Activated CD8-positive, alpha-beta memory T cell treated with anti-CD3 and anti-CD28 coated beads, Interleukin-2, amount 50 U/mL, for 24 hours (primary cell): Measurements from ENCODE around the gene CLASRP.
"Not testable (repeated sequence)": the region's sequence is repeated elsewhere in the genome, so short reads cannot be mapped to it uniquely, and the experiment has no call there.

Experiments used
- DNase-seq: peaks from one replicate; pipeline ENCODE4 v3.0.0-alpha.2; 2020; ENCODE audit errors: extremely low read depth

Gene CLASRP

DNA sequence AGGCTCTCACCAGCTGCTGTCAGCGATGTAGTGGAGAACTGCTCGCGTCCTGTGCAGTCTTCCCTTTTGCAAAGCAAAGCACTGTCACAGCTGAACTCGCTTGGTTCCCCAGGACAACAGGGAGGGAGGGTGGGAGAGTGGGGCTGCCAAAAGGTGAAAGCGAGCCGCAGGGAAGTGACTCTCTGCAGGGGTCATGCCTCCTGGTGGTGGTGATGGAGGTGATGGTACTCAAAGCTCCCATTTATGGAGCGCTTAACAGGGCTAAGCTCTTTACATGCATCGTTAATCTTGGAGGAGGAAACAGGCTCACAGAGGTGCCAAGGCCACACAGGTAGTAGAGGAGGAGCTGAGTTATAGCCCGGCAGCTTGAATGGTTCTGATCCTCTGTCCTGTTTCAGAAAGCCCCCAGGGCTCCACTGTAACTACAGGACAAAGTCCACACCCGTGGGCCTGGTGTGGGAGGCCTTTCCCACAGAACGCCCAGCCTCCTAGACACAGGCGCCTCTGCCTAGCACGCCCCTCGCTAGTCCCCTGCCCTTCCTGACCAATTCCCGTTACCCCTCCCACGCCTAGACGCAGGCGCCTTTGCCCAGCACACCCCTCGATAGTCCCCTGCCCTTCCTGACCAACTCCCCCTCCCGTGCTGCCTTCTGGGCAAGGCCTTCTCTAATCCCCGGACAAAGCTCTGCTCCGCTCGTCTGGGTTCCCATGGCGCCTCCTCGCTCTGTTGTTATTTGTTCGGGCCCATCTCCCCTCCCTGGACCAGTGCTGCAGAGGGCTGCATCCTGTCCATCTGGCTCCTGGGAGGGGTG, 64.9 kb downstream of the CLASRP start:
- DNase-seq = no peak

DNA sequence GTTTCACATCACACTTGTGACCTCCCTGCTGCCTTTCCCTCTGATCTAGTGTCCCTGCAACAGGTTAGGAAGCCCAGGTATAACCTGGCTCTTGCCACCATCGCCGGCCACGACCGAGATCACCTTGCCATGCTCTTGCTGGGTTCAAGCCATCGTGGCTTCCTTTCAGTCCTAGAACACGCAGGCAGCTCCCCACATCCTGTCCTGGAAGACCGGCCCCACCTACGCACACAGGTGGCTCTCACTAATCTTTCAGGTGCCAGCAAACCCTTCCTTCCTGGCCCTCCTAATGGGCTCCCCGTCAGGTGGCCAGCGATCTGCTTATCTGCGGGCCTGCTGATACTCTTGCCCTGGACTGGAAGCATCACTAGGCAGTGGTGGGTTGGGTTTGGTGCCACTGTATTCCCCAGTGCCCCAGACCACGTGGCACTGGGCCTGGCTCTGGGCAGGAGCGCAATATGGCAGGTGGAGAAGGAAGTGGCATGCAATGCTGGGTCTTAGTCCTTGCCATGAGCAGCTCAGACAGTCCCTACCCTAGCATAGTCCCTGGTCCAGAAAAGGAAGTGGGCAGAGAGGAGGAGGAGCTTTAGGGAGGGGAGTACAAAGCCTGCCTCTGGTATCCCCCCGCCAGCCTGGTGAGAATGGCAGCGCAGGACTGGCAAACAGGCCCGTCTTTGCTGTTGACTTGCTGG, 66.0 kb downstream of the CLASRP start:
- DNase-seq = no peak

GRCh38 chr19:45106363-45106762, 67.5 kb downstream of the CLASRP start:
- not testable (repeated sequence) for DNase-seq

GRCh38 chr19:45107621-45108150, 68.8 kb downstream of the CLASRP start:
- no peak for DNase-seq

- no peak for DNase-seq
Observed at GRCh38 chr19:45110851-45111266, 72.0 kb downstream of the CLASRP start.

DNA sequence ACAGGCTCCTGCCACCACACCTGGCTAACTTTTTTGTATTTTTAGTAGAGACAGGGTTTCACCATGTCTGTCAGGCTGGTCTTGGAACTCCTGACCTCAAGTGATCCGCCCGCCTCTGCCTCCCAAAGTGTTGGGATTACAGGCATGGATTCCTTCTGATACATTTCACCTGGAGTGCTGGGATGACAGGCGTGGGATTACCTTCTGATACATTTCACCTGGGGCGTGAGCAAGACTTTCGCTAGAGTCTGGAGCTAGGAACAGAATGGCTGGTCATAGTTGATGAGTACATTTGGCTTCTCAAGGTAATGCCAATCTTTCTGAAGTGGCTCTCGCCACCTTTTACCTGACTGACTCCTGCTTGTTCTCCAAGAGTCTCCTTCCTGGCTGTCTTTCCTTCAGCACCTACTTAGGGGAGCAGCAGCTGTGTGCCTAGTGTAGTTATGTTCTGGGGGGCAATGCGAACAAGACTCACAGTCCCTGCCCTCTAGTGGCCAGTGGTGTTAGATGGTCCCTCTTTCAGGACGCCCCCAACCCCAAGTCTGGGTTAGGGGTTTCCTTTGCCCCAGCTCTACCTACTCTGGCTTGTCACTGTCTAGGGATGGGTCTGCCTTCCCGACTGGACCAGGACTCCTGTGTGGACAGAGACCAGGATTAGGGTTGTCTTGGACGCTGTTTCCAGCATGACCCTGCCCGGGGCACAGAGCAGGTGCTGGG, 73.4 kb downstream of the CLASRP start:
- DNase-seq = no peak

DNA sequence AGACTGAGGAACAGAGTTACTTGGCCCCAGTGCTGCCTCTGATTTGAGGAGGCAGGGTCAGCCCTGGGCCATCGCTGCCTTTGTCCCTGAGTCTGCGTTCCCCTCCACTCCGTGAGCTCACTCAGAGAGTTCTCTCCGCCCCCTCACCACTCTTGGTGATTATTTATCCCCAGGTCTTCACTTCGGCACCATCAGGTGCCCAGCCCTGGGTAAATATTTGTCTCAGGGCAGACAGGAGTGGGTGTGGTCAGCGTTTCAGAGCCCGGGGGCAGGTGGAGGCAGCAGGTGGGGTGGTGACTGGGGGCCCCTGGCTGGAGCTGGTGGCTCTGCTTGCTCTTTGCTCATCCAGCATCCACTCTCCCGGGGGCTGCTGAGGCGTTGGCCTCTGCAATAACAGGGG, 74.8 kb downstream of the CLASRP start:
- DNase-seq = no peak

GRCh38 chr19:45114116-45114515, 75.3 kb downstream of the CLASRP start:
- DNase-seq = no peak

DNA sequence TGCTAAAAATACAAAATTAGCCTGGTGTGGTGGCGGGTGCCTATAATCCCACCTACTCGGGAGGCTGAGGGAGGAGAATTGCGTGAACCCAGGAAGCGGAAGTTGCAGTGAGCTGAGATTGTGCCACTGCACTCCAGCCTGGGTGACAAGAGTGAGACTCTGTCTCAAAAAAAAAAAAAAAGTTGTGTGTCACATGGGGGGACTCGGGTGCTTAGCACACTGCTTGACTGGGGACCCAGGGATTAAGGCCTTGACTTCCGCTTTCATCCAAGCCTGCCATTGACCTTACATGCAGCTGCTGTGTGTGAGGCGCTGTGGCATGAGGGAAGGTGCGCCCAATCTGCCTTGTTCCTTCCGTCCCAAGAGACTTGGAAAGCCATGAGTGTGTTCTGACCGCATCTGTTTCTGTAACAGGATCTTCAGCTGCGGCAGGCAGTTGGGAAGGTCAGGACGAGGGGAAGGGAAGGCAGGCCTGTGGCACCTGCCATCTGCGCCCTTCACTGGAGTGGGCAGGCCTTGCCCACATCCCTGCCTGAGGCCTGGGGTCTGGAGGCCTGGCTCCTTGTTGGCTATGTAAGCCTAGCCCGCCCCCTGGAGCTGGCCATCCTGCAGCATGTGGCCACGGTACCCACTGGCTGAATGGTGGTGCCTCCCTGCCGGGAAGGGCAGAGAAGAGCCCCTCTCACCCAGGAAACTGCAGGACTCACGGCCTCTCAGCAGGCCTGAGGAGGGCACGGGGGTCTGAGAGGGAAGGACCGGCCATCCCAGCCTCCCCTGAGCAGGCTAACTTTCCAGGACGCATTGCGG, 77.2 kb downstream of the CLASRP start:
- no peak for DNase-seq

- DNase-seq = peak; percentile 37
Observed at GRCh38 chr19:45117167-45117594, 78.3 kb downstream of the CLASRP start.

- no peak for DNase-seq
Observed at GRCh38 chr19:45117671-45118070, 78.8 kb downstream of the CLASRP start.

DNA sequence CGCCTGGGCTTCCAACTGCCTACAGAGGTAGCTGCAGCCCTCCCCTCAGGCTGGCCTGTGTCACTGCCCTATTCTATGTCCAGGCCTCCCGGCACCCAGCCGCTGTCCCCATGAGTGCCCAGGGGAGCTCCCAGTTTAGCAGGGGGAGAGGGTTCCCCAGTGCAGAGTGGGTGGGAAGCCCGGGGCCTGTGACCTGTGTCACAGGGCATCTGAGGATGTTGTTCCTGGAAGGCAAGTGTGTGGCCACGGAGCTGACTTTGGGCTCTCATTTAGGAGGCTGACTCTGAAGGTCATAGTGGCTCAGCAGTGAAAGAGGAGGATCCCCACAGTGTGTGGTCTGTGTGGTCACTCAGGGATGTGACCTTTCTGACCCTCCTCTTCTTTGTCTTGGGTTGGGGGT, 79.3 kb downstream of the CLASRP start:
- DNase-seq = no peak

DNA sequence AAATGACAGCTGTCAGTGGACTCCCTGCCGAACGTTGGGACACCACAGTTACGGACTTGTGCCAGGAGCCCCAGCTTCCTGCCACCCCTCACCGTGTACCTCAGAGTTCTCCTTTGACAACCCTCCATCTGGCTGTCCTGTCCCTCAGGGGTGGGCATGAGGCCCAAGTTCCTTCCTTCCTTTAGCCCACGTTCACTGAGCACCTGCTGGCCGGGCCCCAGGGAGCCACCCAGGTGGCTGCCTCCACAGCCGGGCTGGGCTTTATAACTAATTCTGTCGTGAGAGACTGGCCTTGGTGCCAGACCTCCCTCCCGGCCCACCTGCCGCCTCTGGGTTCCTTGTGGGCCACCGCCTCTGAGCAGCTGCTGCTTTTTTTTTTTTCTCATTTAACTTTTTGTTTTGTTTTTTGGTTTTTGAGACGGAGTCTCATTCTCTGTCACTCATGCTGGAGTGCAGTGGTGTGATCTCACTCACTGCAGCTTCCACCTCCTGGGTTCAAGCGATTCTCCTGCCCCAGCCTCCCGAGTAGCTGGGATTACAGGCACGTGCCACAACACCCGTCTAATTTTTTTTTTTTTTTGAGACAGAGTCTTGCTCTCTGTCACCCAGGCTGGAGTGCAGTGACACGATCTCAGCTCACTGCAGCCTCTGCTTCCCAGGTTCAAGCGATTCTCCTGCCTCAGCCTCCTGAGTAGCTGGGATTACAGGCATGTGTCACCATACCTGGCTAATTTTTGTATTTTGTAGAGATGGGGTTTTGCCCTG, 79.9 kb downstream of the CLASRP start:
- not testable (repeated sequence) for DNase-seq

DNA sequence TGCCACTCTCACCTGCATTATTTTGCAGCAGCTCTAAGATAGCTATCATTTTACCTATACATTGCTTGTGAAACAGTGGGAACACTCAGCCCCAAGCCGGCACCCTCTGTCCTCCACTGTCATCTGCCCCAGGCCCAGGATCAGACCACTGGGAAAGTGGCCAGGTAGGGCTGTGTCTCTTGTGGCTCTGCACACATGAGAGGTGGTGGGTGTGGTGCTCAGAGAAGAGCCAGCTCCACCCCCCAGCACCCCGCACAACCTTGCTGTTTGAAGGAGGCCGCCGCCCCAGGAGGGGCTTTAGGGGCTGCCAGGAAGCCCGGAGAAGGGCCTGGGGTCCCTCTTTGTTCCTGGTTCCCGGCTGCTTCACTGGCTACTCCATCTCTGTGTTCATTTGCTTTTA, 80.7 kb downstream of the CLASRP start:
- no peak for DNase-seq
